ENCODE measurements around the gene EML4.

- TF ChIP-seq CTCF (IDR thresholded peaks at IDR 0.05 in 4 of 5, conservative IDR thresholded peaks at IDR 0.05 in 1 of 5) (no peak), POLR2A (IDR thresholded peaks at IDR 0.05) (no peak)
These were observed 14.6 kb downstream of the EML4 start for GRCh38 chr2:42183775-42184174.

Measured in gastrocnemius medialis (tissue), 4 donors.